Measurements from ENCODE around the gene DDX43.

DNA sequence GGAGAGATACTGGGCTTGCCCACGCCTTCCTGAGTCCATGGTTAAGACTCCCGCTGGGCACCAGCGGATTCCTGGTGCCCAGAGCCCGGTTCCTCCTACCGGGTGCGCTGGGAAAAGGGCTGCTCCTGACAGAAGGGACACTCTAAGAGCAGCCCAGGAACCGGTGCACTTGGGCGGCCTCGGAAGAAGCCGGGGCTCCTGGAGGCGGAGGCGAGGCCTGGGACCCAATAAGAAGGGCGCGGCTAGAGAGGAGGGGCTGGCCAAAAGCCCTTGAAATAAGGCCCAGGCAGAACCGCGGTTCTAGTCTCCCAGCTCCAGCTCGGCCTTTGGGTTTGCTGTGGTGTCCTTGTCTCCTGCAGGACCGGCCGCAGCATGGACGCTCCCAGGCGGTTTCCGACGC is 32.3 kb upstream of the DDX43 start, which contains the start of gene KHDC3L:
- TF ChIP-seq, protein P1, sequence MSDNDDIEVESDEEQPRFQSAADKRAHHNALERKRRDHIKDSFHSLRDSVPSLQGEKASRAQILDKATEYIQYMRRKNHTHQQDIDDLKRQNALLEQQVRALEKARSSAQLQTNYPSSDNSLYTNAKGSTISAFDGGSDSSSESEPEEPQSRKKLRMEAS (IDR thresholded peaks at IDR 0.05; ENCODE audit: low read depth) = no peak
- TF ChIP-seq JUND (IDR thresholded peaks at IDR 0.05) (no peak), POLR2AphosphoS5 (IDR thresholded peaks at IDR 0.05; ENCODE audit: low read depth, low read length) (no peak), MXI1 (IDR thresholded peaks at IDR 0.05; ENCODE audit: low read depth, low read length) (no peak), RCOR1 (IDR thresholded peaks at IDR 0.05; ENCODE audit: low read length) (no peak), RFX5 (IDR thresholded peaks at IDR 0.05; ENCODE audit: low read length) (no peak), EZH2phosphoT487 (IDR thresholded peaks at IDR 0.05; ENCODE audit: borderline replicate concordance, low read depth) (no peak), TAF1 (IDR thresholded peaks at IDR 0.05; ENCODE audit: borderline replicate concordance, low read depth, low read length) (no peak), ELF1 (IDR thresholded peaks at IDR 0.05) (no peak), NFIC (IDR thresholded peaks at IDR 0.05; ENCODE audit: borderline replicate concordance) (no peak)
- TF ChIP-seq, protein P2, sequence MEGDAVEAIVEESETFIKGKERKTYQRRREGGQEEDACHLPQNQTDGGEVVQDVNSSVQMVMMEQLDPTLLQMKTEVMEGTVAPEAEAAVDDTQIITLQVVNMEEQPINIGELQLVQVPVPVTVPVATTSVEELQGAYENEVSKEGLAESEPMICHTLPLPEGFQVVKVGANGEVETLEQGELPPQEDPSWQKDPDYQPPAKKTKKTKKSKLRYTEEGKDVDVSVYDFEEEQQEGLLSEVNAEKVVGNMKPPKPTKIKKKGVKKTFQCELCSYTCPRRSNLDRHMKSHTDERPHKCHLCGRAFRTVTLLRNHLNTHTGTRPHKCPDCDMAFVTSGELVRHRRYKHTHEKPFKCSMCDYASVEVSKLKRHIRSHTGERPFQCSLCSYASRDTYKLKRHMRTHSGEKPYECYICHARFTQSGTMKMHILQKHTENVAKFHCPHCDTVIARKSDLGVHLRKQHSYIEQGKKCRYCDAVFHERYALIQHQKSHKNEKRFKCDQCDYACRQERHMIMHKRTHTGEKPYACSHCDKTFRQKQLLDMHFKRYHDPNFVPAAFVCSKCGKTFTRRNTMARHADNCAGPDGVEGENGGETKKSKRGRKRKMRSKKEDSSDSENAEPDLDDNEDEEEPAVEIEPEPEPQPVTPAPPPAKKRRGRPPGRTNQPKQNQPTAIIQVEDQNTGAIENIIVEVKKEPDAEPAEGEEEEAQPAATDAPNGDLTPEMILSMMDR (IDR thresholded peaks at IDR 0.05) = no peak
- TF ChIP-seq, protein P3, sequence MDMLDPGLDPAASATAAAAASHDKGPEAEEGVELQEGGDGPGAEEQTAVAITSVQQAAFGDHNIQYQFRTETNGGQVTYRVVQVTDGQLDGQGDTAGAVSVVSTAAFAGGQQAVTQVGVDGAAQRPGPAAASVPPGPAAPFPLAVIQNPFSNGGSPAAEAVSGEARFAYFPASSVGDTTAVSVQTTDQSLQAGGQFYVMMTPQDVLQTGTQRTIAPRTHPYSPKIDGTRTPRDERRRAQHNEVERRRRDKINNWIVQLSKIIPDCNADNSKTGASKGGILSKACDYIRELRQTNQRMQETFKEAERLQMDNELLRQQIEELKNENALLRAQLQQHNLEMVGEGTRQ (IDR thresholded peaks at IDR 0.05; ENCODE audit: borderline replicate concordance, low read depth, low read length) = no peak
